ENCODE results near the gene SLX4IP.
A peak's percentile ranks its signal among the peaks of the same experiment; 100 is the strongest.

Gene SLX4IP

DNA sequence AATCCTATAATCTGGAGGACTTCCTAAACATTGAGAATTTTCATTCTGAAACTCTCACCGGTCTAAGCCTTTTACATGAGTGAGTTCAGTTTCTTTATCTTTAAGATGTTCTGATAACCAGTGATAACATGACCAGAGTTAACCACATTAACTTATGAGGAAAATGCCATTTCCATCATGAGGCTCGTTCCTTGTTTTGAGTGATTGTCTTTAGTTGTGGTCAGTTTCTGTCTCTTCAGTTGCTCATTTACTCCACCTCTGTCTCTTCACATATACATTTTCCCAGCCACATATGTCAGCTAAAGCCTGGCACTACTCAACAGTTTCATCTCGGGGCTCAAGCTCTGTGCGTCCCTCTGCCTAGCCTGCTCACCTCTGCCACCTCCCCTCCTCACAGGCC, 168.3 kb downstream of the SLX4IP start:
- no peak overlapping the region for H3K4me3 ChIP-seq (ENCODE audit: insufficient read depth in 1 of 2, low read depth in 1 of 2, low read length in 2 of 2)
- no peak overlapping the region for H3K4me2 ChIP-seq (ENCODE audit: low read length, poor library complexity, severe bottlenecking)
- DNase-seq: no peak
- no peak overlapping the region for H2BK5ac ChIP-seq (ENCODE audit: low read depth, low read length, poor library complexity, severe bottlenecking)
- no peak overlapping the region for H3K27ac ChIP-seq (ENCODE audit: low read length, poor library complexity, severe bottlenecking)
- H2BK120ac ChIP-seq (ENCODE audit: low read depth, low read length): peak overlapping the region; percentile 86
- H2BK12ac ChIP-seq (ENCODE audit: low read length in 2 of 2): peak overlapping the region; percentile 33 to 70
- H3K27me3 ChIP-seq (ENCODE audit: control insufficient read depth in 1 of 2, insufficient read depth in 1 of 2, low read length in 2 of 2): no peaks in the 10 kb centered on the region
- peak overlapping the region; percentile 45 for H2BK15ac ChIP-seq (ENCODE audit: low read depth, poor library complexity, severe bottlenecking)
- H4K91ac ChIP-seq (ENCODE audit: low read length): peak overlapping the region; percentile 53
- peak overlapping the region; percentile 66 for H4K8ac ChIP-seq (ENCODE audit: low read length)
- H2AFZ ChIP-seq (ENCODE audit: low read depth, low read length): no peak overlapping the region
- no peaks in the 10 kb centered on the region for H3K79me1 ChIP-seq (replicated peaks; ENCODE audit: low read length, poor library complexity, severe bottlenecking)
- 26% methylated on average over 3 of the region's 4 CpGs for WGBS
- H3K36me3 ChIP-seq (ENCODE audit: control insufficient read depth in 1 of 2, insufficient read depth in 2 of 2, low read depth in 1 of 2, low read length in 2 of 2): no peaks in the 10 kb centered on the region
- peak overlapping the region in 1 of 2 experiments; percentile 68 for H3K4ac ChIP-seq (ENCODE audit: low read depth in 1 of 2, low read length in 2 of 2)
- H3K23ac ChIP-seq (ENCODE audit: low read length in 2 of 2): no peak overlapping the region
- peak overlapping the region; percentile 57 for H2AK5ac ChIP-seq (ENCODE audit: low read length, severe bottlenecking)
- H3K4me1 ChIP-seq (ENCODE audit: control insufficient read depth, insufficient read depth, low read depth, low read length): peaks cover 7% of the 10 kb centered on the region
- no peaks in the 10 kb centered on the region for H3K9me3 ChIP-seq (ENCODE audit: control insufficient read depth, low read length)
- H3K14ac ChIP-seq (ENCODE audit: low read length in 2 of 2): no peak overlapping the region
- H3K9ac ChIP-seq (ENCODE audit: low read length): no peak overlapping the region
- peak overlapping the region; percentile 40 to 74 for H3K18ac ChIP-seq (ENCODE audit: low read depth in 1 of 2, low read length in 2 of 2)

DNA sequence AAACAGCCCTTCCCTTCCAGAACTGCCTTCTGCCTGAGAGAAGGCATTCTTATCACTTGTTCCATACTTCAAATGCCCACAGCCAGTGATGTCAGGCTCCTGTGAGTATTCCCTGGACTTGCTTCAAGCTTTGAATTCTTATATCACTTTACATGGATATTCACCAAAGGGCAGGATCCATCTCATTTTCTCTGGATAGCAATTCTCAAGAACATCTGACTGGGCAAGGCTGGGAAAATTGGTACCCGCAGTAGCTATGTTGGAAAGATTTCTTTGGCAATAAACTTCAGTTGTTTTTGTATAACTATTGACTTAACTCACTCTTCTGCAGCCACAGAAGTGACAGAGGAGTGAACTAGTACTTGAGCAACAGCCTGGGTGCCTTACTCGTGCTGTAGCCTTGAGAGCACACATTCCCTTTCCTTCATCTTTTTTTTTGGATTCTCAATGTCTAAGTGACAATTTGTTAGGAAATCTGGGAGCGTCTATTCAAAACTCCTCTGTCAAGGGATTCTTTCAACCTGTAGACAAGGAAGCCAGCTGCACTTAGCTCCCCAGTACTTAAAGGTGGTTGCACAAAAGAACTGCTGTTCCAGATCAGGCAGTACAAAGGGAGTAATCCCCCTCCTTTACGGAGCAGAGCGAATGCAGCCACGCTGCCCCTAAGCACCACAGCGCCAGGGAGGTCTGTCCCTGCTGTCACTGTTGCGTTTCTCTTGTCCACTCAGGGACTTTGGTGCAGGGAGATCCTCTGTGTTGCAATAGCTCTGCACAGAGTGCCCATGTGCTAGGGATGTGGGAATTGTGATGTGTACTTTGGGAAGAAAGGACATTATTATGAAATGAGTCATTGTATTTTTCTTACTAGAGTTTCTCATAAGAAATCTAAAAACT, 169.1 kb downstream of the SLX4IP start:
- peak overlapping the region; percentile 4 for H3K4me2 ChIP-seq (ENCODE audit: low read length, poor library complexity, severe bottlenecking)
- H3K36me3 ChIP-seq (ENCODE audit: control insufficient read depth in 1 of 2, insufficient read depth in 2 of 2, low read depth in 1 of 2, low read length in 2 of 2): no peaks in the 10 kb centered on the region
- peak overlapping the region; percentile 36 for H2AFZ ChIP-seq (ENCODE audit: low read depth, low read length)
- peaks cover 8% of the 10 kb centered on the region for H3K4me1 ChIP-seq (ENCODE audit: control insufficient read depth, insufficient read depth, low read depth, low read length)
- no peaks in the 10 kb centered on the region for H3K79me1 ChIP-seq (replicated peaks; ENCODE audit: low read length, poor library complexity, severe bottlenecking)
- peak overlapping the region; percentile 57 for H2AK5ac ChIP-seq (ENCODE audit: low read length, severe bottlenecking)
- H3K27ac ChIP-seq (ENCODE audit: low read length, poor library complexity, severe bottlenecking): peak overlapping the region; percentile 63
- H3K4me3 ChIP-seq (ENCODE audit: insufficient read depth in 1 of 2, low read depth in 1 of 2, low read length in 2 of 2): peak overlapping the region in 1 of 2 experiments; percentile 46
- H3K14ac ChIP-seq (ENCODE audit: low read length in 2 of 2): no peak overlapping the region
- peak overlapping the region; percentile 70 to 99 for H2BK12ac ChIP-seq (ENCODE audit: low read length in 2 of 2)
- peak overlapping the region; percentile 74 to 96 for H3K18ac ChIP-seq (ENCODE audit: low read depth in 1 of 2, low read length in 2 of 2)
- H4K91ac ChIP-seq (ENCODE audit: low read length): no peak overlapping the region
- peak; percentile 92 for DNase-seq
- H2BK120ac ChIP-seq (ENCODE audit: low read depth, low read length): no peak overlapping the region
- no peak overlapping the region for H2BK15ac ChIP-seq (ENCODE audit: low read depth, poor library complexity, severe bottlenecking)
- H3K23ac ChIP-seq (ENCODE audit: low read length in 2 of 2): peak overlapping the region in 1 of 2 experiments; percentile 57
- H4K8ac ChIP-seq (ENCODE audit: low read length): no peak overlapping the region
- no peaks in the 10 kb centered on the region for H3K27me3 ChIP-seq (ENCODE audit: control insufficient read depth in 1 of 2, insufficient read depth in 1 of 2, low read length in 2 of 2)
- H3K9me3 ChIP-seq (ENCODE audit: control insufficient read depth, low read length): no peaks in the 10 kb centered on the region
- H3K4ac ChIP-seq (ENCODE audit: low read depth in 1 of 2, low read length in 2 of 2): peak overlapping the region in 1 of 2 experiments; percentile 72
- peak overlapping the region; percentile 42 for H3K9ac ChIP-seq (ENCODE audit: low read length)
- no peak overlapping the region for H2BK5ac ChIP-seq (ENCODE audit: low read depth, low read length, poor library complexity, severe bottlenecking)
- 24% methylated on average over 8 of the region's 8 CpGs for WGBS

DNA sequence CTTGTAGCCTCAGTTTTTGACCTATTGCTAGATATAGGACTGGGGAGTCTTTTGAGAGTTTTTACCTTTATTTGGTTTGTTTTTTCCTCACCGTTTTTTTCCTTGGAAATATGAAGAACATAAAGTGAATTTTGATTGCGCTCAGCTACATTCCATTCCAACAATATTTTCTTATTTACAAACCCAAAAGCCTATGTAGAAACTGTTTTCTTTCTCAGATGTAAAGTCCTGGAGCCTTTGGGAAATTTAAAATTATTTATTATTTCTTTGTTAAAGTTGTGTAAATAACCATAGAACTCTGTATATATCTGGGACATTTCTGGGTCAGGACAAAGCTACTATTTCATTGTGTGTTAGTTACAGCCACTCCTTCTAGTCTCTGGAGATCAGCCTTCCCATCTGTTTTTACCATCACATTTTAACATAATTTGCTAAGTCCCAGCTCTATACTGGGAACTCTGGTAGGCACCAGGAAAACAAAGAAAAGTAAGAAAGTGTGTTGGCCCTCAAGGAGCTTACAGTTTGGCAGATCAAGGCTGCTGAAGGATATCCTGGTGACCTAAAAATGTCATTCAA, 169.8 kb downstream of the SLX4IP start:
- Histone ChIP-seq H3K36me3 (ENCODE audit: control insufficient read depth in 1 of 2, insufficient read depth in 2 of 2, low read depth in 1 of 2, low read length in 2 of 2) (no peaks in the 10 kb centered on the region), H3K4ac (ENCODE audit: low read depth in 1 of 2, low read length in 2 of 2) (no peak overlapping the region), H3K9me3 (ENCODE audit: control insufficient read depth, low read length) (no peaks in the 10 kb centered on the region), H2BK5ac (ENCODE audit: low read depth, low read length, poor library complexity, severe bottlenecking) (no peak overlapping the region), H3K4me3 (ENCODE audit: insufficient read depth in 1 of 2, low read depth in 1 of 2, low read length in 2 of 2) (peak overlapping the region in 1 of 2 experiments; percentile 46), H3K27ac (ENCODE audit: low read length, poor library complexity, severe bottlenecking) (no peak overlapping the region), H3K27me3 (ENCODE audit: control insufficient read depth in 1 of 2, insufficient read depth in 1 of 2, low read length in 2 of 2) (no peaks in the 10 kb centered on the region), H3K4me1 (ENCODE audit: control insufficient read depth, insufficient read depth, low read depth, low read length) (peaks cover 11% of the 10 kb centered on the region), H3K9ac (ENCODE audit: low read length) (peak overlapping the region; percentile 31), H4K91ac (ENCODE audit: low read length) (no peak overlapping the region), H2AFZ (ENCODE audit: low read depth, low read length) (no peak overlapping the region), H4K8ac (ENCODE audit: low read length) (no peak overlapping the region), H3K79me1 (replicated peaks; ENCODE audit: low read length, poor library complexity, severe bottlenecking) (no peaks in the 10 kb centered on the region), H2BK12ac (ENCODE audit: low read length in 2 of 2) (peak overlapping the region in 1 of 2 experiments; percentile 68), H3K4me2 (ENCODE audit: low read length, poor library complexity, severe bottlenecking) (no peak overlapping the region), H2AK5ac (ENCODE audit: low read length, severe bottlenecking) (peak overlapping the region; percentile 67), H3K14ac (ENCODE audit: low read length in 2 of 2) (no peak overlapping the region), H2BK120ac (ENCODE audit: low read depth, low read length) (no peak overlapping the region), H3K23ac (ENCODE audit: low read length in 2 of 2) (no peak overlapping the region), H2BK15ac (ENCODE audit: low read depth, poor library complexity, severe bottlenecking) (no peak overlapping the region), H3K18ac (ENCODE audit: low read depth in 1 of 2, low read length in 2 of 2) (no peak overlapping the region)
- WGBS: no CpG with 5 or more reads among the region's 2 CpGs
- DNase-seq: no peak

DNA sequence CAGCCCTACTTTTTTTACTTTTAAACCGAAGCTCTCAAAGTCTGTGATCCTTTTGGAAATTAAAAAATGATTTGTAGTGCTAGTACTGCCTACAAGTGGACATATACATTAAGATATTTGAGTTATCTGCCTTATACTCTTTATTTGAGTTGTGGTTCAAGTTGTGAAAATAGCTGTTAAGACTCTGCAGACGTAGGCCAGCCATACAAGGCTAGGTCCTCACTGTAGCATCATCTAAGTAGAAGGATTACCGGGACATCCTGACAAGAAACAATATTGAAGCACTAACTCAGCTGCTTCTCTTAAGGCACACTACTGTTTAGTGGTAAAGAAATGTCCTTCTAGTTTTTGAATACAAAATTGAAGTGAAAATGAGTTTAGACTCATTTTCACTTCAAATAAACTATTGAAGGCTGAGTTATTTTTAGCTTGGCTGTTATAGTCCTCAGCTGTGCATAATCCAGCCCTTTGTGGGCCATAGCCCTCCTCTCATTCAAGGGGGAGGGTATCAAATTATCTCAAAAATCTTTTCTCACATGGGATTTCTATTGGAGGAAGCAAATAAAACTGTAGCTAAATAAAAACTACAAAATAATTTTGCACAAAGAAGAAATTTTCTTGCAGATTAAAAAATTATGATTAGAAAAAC, 170.6 kb downstream of the SLX4IP start:
- Histone ChIP-seq H3K79me1 (replicated peaks; ENCODE audit: low read length, poor library complexity, severe bottlenecking) (no peaks in the 10 kb centered on the region), H2BK120ac (ENCODE audit: low read depth, low read length) (no peak overlapping the region), H3K27ac (ENCODE audit: low read length, poor library complexity, severe bottlenecking) (no peak overlapping the region), H3K9me3 (ENCODE audit: control insufficient read depth, low read length) (no peaks in the 10 kb centered on the region), H3K27me3 (ENCODE audit: control insufficient read depth in 1 of 2, insufficient read depth in 1 of 2, low read length in 2 of 2) (no peaks in the 10 kb centered on the region), H4K8ac (ENCODE audit: low read length) (no peak overlapping the region), H4K91ac (ENCODE audit: low read length) (no peak overlapping the region), H3K4me3 (ENCODE audit: insufficient read depth in 1 of 2, low read depth in 1 of 2, low read length in 2 of 2) (no peak overlapping the region), H2BK5ac (ENCODE audit: low read depth, low read length, poor library complexity, severe bottlenecking) (no peak overlapping the region), H3K23ac (ENCODE audit: low read length in 2 of 2) (no peak overlapping the region), H3K18ac (ENCODE audit: low read depth in 1 of 2, low read length in 2 of 2) (no peak overlapping the region), H3K4me1 (ENCODE audit: control insufficient read depth, insufficient read depth, low read depth, low read length) (peaks cover 13% of the 10 kb centered on the region), H3K4ac (ENCODE audit: low read depth in 1 of 2, low read length in 2 of 2) (peak overlapping the region in 1 of 2 experiments; percentile 17), H3K14ac (ENCODE audit: low read length in 2 of 2) (no peak overlapping the region), H3K9ac (ENCODE audit: low read length) (no peak overlapping the region), H2AFZ (ENCODE audit: low read depth, low read length) (no peak overlapping the region), H3K36me3 (ENCODE audit: control insufficient read depth in 1 of 2, insufficient read depth in 2 of 2, low read depth in 1 of 2, low read length in 2 of 2) (no peaks in the 10 kb centered on the region), H2BK15ac (ENCODE audit: low read depth, poor library complexity, severe bottlenecking) (no peak overlapping the region), H2AK5ac (ENCODE audit: low read length, severe bottlenecking) (peak overlapping the region; percentile 67), H2BK12ac (ENCODE audit: low read length in 2 of 2) (no peak overlapping the region), H3K4me2 (ENCODE audit: low read length, poor library complexity, severe bottlenecking) (no peak overlapping the region)
- 88% methylated on average over 2 of the region's 3 CpGs for WGBS
- DNase-seq: no peak
